ENCODE data around the gene SMYD3. TPM values are rescaled to one million over a fixed set of nuclear protein-coding genes. Genes with fewer than 3 reads are reported as not detected.

The SMYD3 gene
- total RNA-seq, 1 experiment from 2014 or later = 25.5 TPM

DNA sequence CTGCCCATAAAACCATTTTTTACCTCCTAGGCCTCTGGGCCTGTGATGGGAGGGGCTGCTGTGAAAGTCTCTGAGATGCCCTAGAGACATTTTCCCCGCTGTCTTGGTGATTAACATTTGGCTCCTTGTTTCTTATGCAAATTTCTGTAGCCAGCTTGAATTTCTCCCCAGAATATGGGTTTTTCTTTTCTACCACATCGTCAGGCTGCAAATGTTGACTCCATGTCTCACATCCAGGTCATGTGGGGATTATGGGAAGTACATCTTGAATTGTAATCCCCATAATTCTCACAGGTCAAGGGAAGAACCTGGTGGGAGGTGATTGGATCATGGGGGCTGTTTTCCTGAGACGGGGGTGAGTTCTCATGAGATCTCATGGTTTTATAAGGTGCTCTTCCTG lies 603.2 kb downstream of the SMYD3 start:
- Histone ChIP-seq H3K9ac (ENCODE audit: extremely low read depth, insufficient read length, low read length) (no peak overlapping the region), H3K4me2 (ENCODE audit: insufficient read depth, insufficient read length, low read length) (no peak overlapping the region), H3K79me1 (ENCODE audit: insufficient read depth, low read depth, low read length, poor library complexity, severe bottlenecking) (no peaks in the 10 kb centered on the region), H3K9me3 (ENCODE audit: control insufficient read depth, low read depth, low read length) (no peaks in the 10 kb centered on the region), H3K18ac (ENCODE audit: insufficient read length, low read depth, low read length) (no peak overlapping the region), H3K23me2 (ENCODE audit: insufficient read length, low read depth, low read length, poor library complexity, severe bottlenecking) (no peaks in the 10 kb centered on the region), H3T11ph (ENCODE audit: low read length) (no peak overlapping the region), H3K14ac (ENCODE audit: insufficient read depth, low read length) (no peak overlapping the region), H2BK15ac (ENCODE audit: low read depth, low read length) (no peak overlapping the region), H4K8ac (replicated peaks; ENCODE audit: insufficient read length, low read depth, low read length) (no peak overlapping the region), H3K23ac (ENCODE audit: insufficient read length, low read depth, low read length) (no peak overlapping the region), H2BK12ac (ENCODE audit: insufficient read length, low read depth, low read length) (no peak overlapping the region), H3K27ac (ENCODE audit: insufficient read length, low read depth, low read length) (no peak overlapping the region), H3K4ac (ENCODE audit: low read depth, low read length) (no peak overlapping the region), H2BK20ac (ENCODE audit: low read depth, low read length, poor library complexity, severe bottlenecking) (no peak overlapping the region), H2BK120ac (ENCODE audit: low read depth, low read length, poor library complexity, severe bottlenecking) (no peak overlapping the region), H4K91ac (ENCODE audit: insufficient read length, low read depth, low read length) (no peak overlapping the region), H3K56ac (ENCODE audit: insufficient read length, low read depth, low read length) (no peak overlapping the region), H3K79me2 (ENCODE audit: insufficient read depth, low read length) (no peaks in the 10 kb centered on the region), H2AFZ (ENCODE audit: low read length) (no peak overlapping the region), H2BK5ac (ENCODE audit: insufficient read length, low read length) (no peak overlapping the region), H3K27me3 (ENCODE audit: insufficient read depth, low read length) (no peaks in the 10 kb centered on the region), H3K4me1 (ENCODE audit: insufficient read depth, low read length) (peaks cover 2% of the 10 kb centered on the region; the same call in 1 of the 2 replicates), H4K5ac (ENCODE audit: insufficient read length, low read depth, low read length) (no peak overlapping the region), H4K20me1 (ENCODE audit: control insufficient read depth, insufficient read depth, insufficient read length) (no peaks in the 10 kb centered on the region), H2AK5ac (ENCODE audit: insufficient read length, low read length) (no peak overlapping the region)
- no CpG with 5 or more reads among the region's 3 CpGs for WGBS (ENCODE audit: extremely low coverage, insufficient read length, low lambda C conversion rate)
- Mint-ChIP-seq H3K4me3 (no peak overlapping the region), H3K9me3 (peaks cover 19 to 22% of the 10 kb centered on the region in 2 experiments), H3K27me3 (ENCODE audit: low read depth) (no peaks in the 10 kb centered on the region), H3K36me3 (ENCODE audit: insufficient read depth in 1 of 3, low read depth in 3 of 3) (peaks cover 18 to 21% (median 20%) of the 10 kb centered on the region in 3 experiments), H3K27ac (no peak overlapping the region), H3K4me1 (0 out of 4 replicates have a peak, but pooled peaks cover 0 to 5% of the 10 kb centered on the region in 2 experiments)
- TF ChIP-seq, protein P1, sequence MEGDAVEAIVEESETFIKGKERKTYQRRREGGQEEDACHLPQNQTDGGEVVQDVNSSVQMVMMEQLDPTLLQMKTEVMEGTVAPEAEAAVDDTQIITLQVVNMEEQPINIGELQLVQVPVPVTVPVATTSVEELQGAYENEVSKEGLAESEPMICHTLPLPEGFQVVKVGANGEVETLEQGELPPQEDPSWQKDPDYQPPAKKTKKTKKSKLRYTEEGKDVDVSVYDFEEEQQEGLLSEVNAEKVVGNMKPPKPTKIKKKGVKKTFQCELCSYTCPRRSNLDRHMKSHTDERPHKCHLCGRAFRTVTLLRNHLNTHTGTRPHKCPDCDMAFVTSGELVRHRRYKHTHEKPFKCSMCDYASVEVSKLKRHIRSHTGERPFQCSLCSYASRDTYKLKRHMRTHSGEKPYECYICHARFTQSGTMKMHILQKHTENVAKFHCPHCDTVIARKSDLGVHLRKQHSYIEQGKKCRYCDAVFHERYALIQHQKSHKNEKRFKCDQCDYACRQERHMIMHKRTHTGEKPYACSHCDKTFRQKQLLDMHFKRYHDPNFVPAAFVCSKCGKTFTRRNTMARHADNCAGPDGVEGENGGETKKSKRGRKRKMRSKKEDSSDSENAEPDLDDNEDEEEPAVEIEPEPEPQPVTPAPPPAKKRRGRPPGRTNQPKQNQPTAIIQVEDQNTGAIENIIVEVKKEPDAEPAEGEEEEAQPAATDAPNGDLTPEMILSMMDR (conservative IDR thresholded peaks at IDR 0.05) = no peak
- no peak for DNase-seq

Measured in H9 (cell line).